K562 (cell line): ENCODE data around the gene MDFIC.

Source experiments
- ATF1 ChIP-seq, 2 experiments: fragments of 450-650 bp in 1 of 2; IDR thresholded peaks; 2 replicates each; pipeline ENCODE4 v1.6.1; 2016; ENCODE audit warnings: missing compliant biosample characterization in 1 of 2, missing genetic modification characterization in 1 of 2
- BRCA1 ChIP-seq, 2 experiments: fragments of 450-650 bp in 1 of 2; sonication (generic) in 1 of 2; formaldehyde crosslinking in 1 of 2; IDR thresholded peaks; 2 replicates each; pipeline versions ENCODE4 v1.5.0 to v1.6.1; 2017 to 2020; ENCODE audit warnings: mild to moderate bottlenecking in 1 of 2, missing genetic modification reagents in 1 of 2
- CTCF ChIP-seq, 3 experiments: IDR thresholded peaks in 2 of 3; conservative IDR thresholded peaks in 1 of 3; 2 replicates each; pipeline ENCODE4 v1.5.1; 2011 to 2012; ENCODE audit warnings: low read length in 3 of 3, mild to moderate bottlenecking in 3 of 3, control low read depth in 2 of 3, improper control_type of control experiment in 1 of 3, inconsistent platforms in 1 of 3, low read depth in 1 of 3, mixed read lengths in 1 of 3, moderate library complexity in 1 of 3; ENCODE audit not compliant: insufficient read depth in 2 of 3
- EWSR1 ChIP-seq: fragments of 450-650 bp; IDR thresholded peaks from 2 replicates; pipeline ENCODE4 v1.6.1; 2018; ENCODE audit warnings: borderline replicate concordance, mild to moderate bottlenecking, low read depth, moderate library complexity; ENCODE audit not compliant: partially characterized antibody
- HDAC2 ChIP-seq: fragments of 450-650 bp; IDR thresholded peaks from 2 replicates; pipeline ENCODE4 v1.6.1; 2016; ENCODE audit warnings: mild to moderate bottlenecking
- NRF1 ChIP-seq, 2 experiments: fragments of 450-650 bp; IDR thresholded peaks in 1 of 2; conservative IDR thresholded peaks in 1 of 2; 2 replicates each; pipeline ENCODE4 v1.6.1; 2014; ENCODE audit warnings: mild to moderate bottlenecking in 2 of 2
- RFX5 ChIP-seq: IDR thresholded peaks from 2 replicates; pipeline ENCODE4 v1.6.1; 2011; ENCODE audit warnings: low read depth, mild to moderate bottlenecking, improper control_type of control experiment, low read length
- ZBTB33 ChIP-seq: sonication (generic); formaldehyde crosslinking; IDR thresholded peaks from 2 replicates; pipeline ENCODE4 v1.8.1; 2023; ENCODE audit warnings: mild to moderate bottlenecking, missing genetic modification reagents
- ZNF143 ChIP-seq: sonication (generic); formaldehyde crosslinking; IDR thresholded peaks from 2 replicates; pipeline ENCODE4 v1.9.0; 2022; ENCODE audit warnings: mild to moderate bottlenecking, missing genetic modification reagents
- ZSCAN29 ChIP-seq: fragments of 450-650 bp; IDR thresholded peaks from 2 replicates; pipeline ENCODE4 v1.6.1; 2017

- no peak for TF ChIP-seq CTCF (IDR thresholded peaks at IDR 0.05 in 2 of 3, conservative IDR thresholded peaks at IDR 0.05 in 1 of 3; ENCODE audit: insufficient read depth in 2 of 3, low read depth in 1 of 3, low read length in 3 of 3)
- no peak for TF ChIP-seq ATF1 (CRISPR knock-in tag; IDR thresholded peaks at IDR 0.05)
- no peak for TF ChIP-seq ATF1 (tag; IDR thresholded peaks at IDR 0.05)
- TF ChIP-seq RFX5 = no peak
- TF ChIP-seq ZBTB33 (CRISPR knock-in tag) = no peak
- no peak for TF ChIP-seq HDAC2
- TF ChIP-seq ZSCAN29 = no peak
- no peak for TF ChIP-seq ZNF143 (CRISPR knock-in tag)
- no peak for TF ChIP-seq BRCA1 (IDR thresholded peaks at IDR 0.05)
- no peak for TF ChIP-seq BRCA1 (CRISPR knock-in tag; IDR thresholded peaks at IDR 0.05)
- no peak for TF ChIP-seq EWSR1
- no peak for TF ChIP-seq NRF1 (conservative IDR thresholded peaks at IDR 0.05 in 1 of 2, IDR thresholded peaks at IDR 0.05 in 1 of 2)
Observed at GRCh38 chr7:114959931-114960330, 38.0 kb downstream of the MDFIC start.
